Myocyte (in vitro differentiated cells): ENCODE measurements around the gene WDR72. TPM values are rescaled to one million over a fixed set of nuclear protein-coding genes. Genes with fewer than 3 reads are reported as not detected.
"Not testable (repeated sequence)": the region's sequence is repeated elsewhere in the genome, so short reads cannot be mapped to it uniquely, and the experiment has no call there.

Experiments
- DNase-seq: peaks from one replicate; pipeline ENCODE4 v3.0.0-alpha.2; 2012; ENCODE audit warnings: low read depth
- total RNA-seq: library from RNA; depleted of rRNA; stranded (reverse); fragments of >200 nt; gene quantifications from 2 replicates; pipeline ENCODE4 v1.2.3, GENCODE V29; 2014

Gene WDR72
- total RNA-seq, 1 donor from 2014 or later = not detected

- not testable (repeated sequence) for DNase-seq
Observed at GRCh38 chr15:53540626-53541300, 218.7 kb downstream of the WDR72 start.

- no peak for DNase-seq
Observed at GRCh38 chr15:53539878-53540277, 219.6 kb downstream of the WDR72 start.

- DNase-seq = no peak
Observed at GRCh38 chr15:53536479-53537120, 222.9 kb downstream of the WDR72 start.

- DNase-seq = no peak
Observed at GRCh38 chr15:53535886-53536285, 223.6 kb downstream of the WDR72 start.

- no peak for DNase-seq
Observed at GRCh38 chr15:53534105-53534839, 225.2 kb downstream of the WDR72 start.

GRCh38 chr15:53530761-53531160, 228.7 kb downstream of the WDR72 start:
- no peak for DNase-seq

GRCh38 chr15:53527996-53528395, 231.5 kb downstream of the WDR72 start:
- no peak for DNase-seq

GRCh38 chr15:53525894-53526293, 233.6 kb downstream of the WDR72 start:
- no peak for DNase-seq

GRCh38 chr15:53522991-53523390, 236.5 kb downstream of the WDR72 start:
- no peak for DNase-seq

GRCh38 chr15:53520996-53521395, 238.5 kb downstream of the WDR72 start:
- no peak for DNase-seq

GRCh38 chr15:53513431-53513830, 246.0 kb downstream of the WDR72 start:
- no peak for DNase-seq

GRCh38 chr15:53512029-53512428, 247.4 kb downstream of the WDR72 start:
- DNase-seq = no peak

GRCh38 chr15:53511175-53511574, 248.3 kb downstream of the WDR72 start:
- DNase-seq = no peak

GRCh38 chr15:53506370-53506769, 253.1 kb downstream of the WDR72 start:
- no peak for DNase-seq

- no peak for DNase-seq
Observed at GRCh38 chr15:53498996-53499395, 260.5 kb downstream of the WDR72 start.

GRCh38 chr15:53490341-53490740, 269.1 kb downstream of the WDR72 start:
- DNase-seq = no peak

GRCh38 chr15:53482055-53482454, 277.4 kb downstream of the WDR72 start:
- DNase-seq = no peak

- no peak for DNase-seq
Observed at GRCh38 chr15:53477981-53478766, 281.3 kb downstream of the WDR72 start.

- DNase-seq = no peak
Observed at GRCh38 chr15:53473886-53474285, 285.6 kb downstream of the WDR72 start.

GRCh38 chr15:53473435-53473834, 286.0 kb downstream of the WDR72 start:
- no peak for DNase-seq

- DNase-seq = no peak
Observed at GRCh38 chr15:53472883-53473282, 286.6 kb downstream of the WDR72 start.

GRCh38 chr15:53472210-53472609, 287.3 kb downstream of the WDR72 start:
- no peak for DNase-seq
